NCI-H2196 (cell line): ENCODE data around the gene NRN1L.
"Not testable (repeated sequence)": the region's sequence is repeated elsewhere in the genome, so short reads cannot be mapped to it uniquely, and the experiment has no call there.

Source experiments
- DNase-seq: peaks from one replicate; lab custom pipeline; 2025; ENCODE audit not compliant: unreplicated experiment; lab: John Stamatoyannopoulos, UW

Gene NRN1L

GRCh38 chr16:67882374-67883145, 2.1 kb upstream of the NRN1L start:
- DNase-seq, result peak; percentile 23

DNA sequence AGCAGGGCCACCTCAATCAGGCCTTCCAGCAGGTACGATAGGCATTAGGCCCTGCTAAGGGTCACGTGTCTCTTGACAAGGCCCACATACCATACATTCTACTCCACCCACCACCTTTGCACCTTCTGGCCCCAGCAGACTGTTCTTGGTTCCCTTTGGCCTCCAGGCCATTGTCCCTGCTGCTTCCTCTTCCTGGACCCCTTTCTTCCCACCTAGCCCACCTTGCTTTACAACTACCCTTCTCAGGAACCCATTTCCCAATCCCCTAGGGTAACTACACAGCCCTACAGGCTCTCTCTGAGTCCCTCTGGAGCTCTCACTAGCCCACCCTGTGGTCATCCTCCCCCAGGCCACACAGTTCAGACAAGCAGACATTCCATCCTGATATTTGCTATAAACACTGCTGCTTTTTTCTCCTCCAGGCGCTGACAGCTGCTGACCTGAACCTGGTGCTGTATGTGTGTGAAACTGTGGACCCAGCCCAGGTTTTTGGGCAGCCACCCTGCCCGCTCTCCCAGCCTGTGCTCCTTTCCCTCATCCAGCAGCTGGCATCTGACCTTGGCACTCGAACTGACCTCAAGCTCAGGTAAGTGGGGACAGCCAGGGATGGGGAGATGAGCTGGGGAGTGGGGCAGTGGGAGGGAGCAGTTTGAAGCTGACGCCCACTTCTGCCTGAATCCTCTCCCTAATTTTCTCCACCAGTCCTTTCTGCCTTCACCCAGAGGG, 1.4 kb upstream of the NRN1L start:
- DNase-seq, result no peak

GRCh38 chr16:67883872-67884261, 818 bp upstream of the NRN1L start:
- DNase-seq, result peak; percentile 23

GRCh38 chr16:67885545-67885944, 860 bp downstream of the NRN1L start:
- no peak for DNase-seq

- DNase-seq, result no peak
Observed at GRCh38 chr16:67885976-67886375, 1.3 kb downstream of the NRN1L start.

DNA sequence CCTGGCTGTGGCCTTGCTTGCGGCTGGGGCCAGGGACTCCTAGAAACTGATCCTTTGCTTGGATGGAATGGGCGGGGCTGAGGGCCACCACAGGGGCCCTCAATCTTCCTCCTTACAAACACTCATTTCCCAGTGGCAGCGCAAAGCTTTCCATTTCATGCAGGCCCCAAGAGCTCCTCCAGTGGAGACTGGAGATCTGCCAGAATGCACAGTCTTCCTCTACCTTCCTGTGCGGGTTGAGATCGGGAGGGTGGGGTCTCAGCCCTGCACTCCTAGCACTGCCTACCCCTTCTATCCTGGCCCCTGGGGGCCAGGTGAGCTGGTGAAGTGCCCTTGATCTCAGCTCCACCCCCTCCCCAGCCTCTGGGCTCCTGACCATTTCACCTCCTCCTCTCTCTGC, 1.7 kb downstream of the NRN1L start:
- no peak for DNase-seq

GRCh38 chr16:67888331-67888730, 3.6 kb downstream of the NRN1L start:
- no peak for DNase-seq

DNA sequence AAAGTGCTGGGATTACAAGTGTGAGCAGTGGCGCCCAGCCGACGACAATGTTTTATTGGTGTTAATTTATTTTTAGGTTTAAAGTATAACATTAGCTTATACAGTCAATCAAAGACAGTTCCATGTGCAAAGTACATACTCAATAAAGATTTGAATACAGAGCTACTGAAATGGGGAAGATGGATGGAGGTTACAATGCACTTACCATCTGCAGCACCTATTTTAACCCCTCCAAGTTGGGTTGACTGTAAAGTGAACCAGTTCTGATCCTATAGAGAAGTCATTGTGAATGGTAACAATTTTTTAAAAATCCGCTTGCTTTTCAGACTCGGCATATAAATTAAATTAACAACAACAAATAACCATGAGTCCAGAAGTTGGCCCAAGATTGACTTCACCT, 7.7 kb downstream of the NRN1L start:
- DNase-seq, result no peak

DNA sequence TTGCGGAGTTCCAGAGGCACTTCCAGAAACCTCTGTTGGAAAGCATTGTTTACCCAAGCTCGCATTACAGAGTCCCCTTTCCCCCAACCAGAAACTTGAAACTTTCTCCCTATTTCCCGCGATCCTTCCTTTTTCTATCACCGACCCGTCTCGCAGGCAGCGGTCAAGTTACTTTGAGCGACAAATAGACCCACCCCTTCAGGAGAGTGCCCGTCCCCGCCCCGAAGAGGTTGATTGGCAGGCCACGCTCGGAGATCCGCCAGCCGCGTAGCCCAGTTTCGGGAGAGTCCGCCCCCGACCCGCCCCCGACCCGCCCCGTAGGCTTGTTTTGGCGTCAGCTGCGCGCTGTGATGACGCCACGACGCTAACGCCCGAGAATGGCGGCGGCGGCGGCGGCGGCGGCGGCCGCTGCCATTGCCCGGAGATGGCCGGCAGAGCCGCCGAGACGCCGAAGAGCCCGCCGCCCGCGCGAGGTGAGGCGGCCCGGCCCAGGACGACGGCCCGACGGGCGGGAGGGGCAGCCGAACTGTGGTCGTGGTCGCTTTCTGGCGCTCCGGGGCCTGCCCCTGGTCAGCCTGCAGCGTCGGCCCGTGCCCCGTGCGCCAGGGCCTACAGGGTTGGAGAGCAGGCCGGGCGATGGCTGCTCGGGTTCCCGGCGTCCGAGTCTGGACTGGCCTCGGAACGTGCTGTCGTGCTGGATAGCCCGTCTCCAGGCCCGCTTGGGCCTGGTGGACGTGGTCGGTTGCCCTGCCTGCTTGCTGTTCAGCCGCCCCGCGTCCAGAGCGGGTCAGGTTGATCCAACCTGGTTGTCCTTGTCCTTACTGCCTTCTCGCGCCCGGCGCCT, 8.4 kb downstream of the NRN1L start, which contains the start of gene PSKH1:
Gene PSKH1, plus strand, starts transcription at position 356 of the 844 bp plus-strand sequence. CDS start 15,496 bp downstream, outside the sequence.
- DNase-seq, result peak; percentile 79

DNA sequence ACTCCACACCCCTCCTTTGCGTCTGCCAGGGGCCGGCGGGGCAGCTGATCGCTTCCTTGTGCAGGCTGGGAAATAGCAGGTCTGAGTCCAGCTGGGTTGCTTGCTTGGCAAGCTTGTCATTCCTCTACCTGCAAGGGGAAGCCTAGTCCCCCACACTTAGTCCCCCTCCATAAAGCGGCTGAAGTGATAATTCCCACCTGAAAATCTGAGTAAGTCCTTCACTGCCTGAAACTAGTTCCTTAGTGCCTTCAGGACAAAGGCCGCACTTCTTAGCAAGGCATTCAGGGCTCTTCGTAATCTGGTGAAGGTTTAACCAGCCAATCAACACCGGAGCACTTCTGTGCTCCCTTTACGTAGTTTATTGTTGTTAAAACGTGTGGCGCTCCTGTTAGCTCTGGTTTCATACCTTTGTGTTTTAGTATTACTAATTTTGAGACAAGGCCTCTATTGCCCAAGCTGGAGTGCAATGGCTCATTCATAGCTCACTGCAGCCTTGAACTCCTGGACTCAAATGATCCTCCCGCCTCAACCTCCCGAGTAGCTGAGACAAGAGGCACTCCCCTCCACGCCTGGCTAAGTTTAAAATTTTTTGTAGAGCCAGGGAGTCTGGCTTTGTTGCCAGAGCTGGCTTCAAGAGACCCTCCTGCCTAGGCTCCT, 9.2 kb downstream of the NRN1L start:
- DNase-seq, result no peak

DNA sequence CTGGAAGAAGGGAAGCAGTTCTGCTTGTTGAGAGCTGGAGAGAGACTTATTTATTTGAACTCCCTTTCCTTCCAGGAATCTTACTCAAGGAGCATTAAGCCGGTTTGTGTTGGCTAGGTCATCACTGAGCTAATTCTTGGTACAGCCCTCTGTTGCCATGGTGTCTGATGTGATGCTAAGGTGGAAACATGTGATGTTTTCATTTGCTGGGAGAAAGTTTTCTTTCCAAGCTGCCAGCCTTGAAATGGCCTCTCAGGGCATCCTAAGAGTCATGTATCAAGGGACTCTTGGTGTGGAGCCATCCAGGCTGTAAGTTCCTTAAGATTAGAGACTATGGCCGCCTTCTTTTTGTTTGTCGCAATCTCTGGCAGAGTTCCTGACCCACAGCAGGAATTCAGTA, 12.5 kb downstream of the NRN1L start:
- no peak for DNase-seq

- DNase-seq, result no peak
Observed at GRCh38 chr16:67901734-67902133, 17.0 kb downstream of the NRN1L start.

- no peak for DNase-seq
Observed at GRCh38 chr16:67902831-67903230, 18.1 kb downstream of the NRN1L start.

GRCh38 chr16:67907397-67908180, 22.9 kb downstream of the NRN1L start:
- no peak for DNase-seq

DNA sequence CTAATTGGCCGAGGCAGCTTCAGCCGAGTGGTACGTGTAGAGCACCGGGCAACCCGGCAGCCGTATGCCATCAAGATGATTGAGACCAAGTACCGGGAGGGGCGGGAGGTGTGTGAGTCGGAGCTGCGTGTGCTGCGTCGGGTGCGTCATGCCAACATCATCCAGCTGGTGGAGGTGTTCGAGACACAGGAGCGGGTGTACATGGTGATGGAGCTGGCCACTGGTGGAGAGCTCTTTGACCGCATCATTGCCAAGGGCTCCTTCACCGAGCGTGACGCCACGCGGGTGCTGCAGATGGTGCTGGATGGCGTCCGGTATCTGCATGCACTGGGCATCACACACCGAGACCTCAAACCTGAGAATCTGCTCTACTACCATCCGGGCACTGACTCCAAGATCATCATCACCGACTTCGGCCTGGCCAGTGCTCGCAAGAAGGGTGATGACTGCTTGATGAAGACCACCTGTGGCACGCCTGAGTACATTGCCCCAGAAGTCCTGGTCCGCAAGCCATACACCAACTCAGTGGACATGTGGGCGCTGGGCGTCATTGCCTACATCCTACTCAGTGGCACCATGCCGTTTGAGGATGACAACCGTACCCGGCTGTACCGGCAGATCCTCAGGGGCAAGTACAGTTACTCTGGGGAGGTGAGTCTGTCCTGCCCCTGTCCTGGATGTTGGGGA, 24.5 kb downstream of the NRN1L start:
- DNase-seq, result no peak

- DNase-seq, result peak; percentile 41
Observed at GRCh38 chr16:67910158-67910557, 25.5 kb downstream of the NRN1L start.

GRCh38 chr16:67914758-67915495, 30.2 kb downstream of the NRN1L start:
- DNase-seq, result no peak

- DNase-seq, result not testable (repeated sequence)
Observed at GRCh38 chr16:67915496-67915769, 30.7 kb downstream of the NRN1L start.
